Measurements from ENCODE around the gene RFX1. TPM values are rescaled to one million over a fixed set of nuclear protein-coding genes. Genes with fewer than 3 reads are reported as not detected.

The RFX1 gene
- total RNA-seq, 1 experiment from 2014 or later: 6.4 TPM

DNA sequence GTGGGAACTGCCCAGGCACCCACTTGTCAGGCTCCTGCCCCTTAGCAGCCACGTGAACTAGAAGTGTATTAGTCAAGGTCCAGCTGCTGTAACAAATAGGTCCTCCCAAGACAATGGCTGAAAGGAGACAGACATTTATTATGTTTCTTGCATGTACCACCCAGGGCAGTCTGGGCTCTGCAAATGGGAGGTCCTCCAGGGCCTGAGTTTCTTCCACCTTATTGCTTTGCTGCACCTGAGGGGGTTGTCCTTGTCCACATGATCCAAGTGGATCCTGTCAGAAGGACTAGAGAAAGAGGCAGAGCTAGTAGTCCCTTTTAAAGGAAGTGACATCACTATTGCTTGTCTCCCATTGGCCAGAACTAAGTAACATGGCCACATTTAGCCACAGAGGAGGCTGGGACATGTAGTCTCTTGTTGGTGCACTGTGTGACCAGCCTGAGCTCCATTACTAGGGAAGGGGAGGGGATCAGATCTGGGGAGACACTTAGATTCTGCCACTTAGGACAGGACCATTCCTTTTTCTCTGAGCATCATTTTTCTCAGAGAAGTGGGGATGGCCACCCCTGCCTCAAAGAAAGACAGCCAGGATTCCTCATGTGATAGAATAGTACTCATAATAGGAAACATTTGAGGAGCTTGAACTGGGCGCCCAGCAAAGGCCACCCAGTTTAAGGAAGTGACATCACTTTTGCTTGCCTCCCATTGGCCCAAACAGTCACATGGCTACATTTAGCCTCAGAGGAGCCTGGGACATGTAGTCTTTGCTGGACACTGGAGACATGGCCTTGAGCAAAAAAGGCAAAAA, 85.0 kb downstream of the RFX1 start:
- H3K4me3 ChIP-seq (ENCODE audit: insufficient read depth, low read depth, low read length): no peak overlapping the region
- H3K27me3 ChIP-seq (ENCODE audit: control insufficient read depth, insufficient read depth, low read length): no peaks in the 10 kb centered on the region
- peaks cover 29% of the 10 kb centered on the region for H3K36me3 ChIP-seq (replicated peaks; ENCODE audit: control insufficient read depth, insufficient read depth, low read length)
- DNase-seq: peak; percentile 81

- no peak overlapping the region for H3K4me3 ChIP-seq (ENCODE audit: insufficient read depth, low read depth, low read length)
- peak; percentile 16 for DNase-seq
Observed at GRCh38 chr19:13920524-13920923, 85.6 kb downstream of the RFX1 start.

DNA sequence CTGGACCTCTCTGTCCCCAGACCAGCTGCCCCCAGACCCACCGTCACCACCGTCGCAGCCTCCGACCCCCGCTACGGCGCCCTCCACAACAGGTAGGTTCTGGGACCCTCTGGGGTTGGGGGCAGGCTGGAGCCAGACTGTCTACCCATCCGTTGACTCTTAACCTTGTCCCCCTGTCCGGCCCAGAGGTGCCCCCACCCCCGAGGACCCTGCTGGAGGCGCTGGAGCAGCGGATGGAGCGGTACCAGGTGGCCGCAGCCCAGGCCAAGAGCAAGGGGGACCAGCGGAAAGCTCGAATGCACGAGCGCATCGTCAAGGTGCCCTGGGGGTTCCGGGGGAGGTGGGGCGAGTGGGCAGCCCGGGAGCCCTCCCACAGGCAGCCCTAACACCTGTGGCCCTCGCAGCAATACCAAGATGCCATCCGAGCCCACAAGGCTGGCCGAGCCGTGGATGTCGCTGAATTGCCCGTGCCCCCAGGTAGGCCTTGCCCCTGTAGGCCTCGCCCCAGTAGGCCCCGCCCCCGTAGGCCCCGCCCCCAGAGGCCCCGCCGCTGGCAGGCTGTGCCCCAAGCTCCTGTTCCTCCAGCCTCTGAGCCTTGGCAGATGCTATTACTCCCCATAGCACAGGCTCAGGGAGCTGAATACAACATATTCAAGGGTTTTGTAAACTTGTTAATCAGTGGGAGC, 87.3 kb downstream of the RFX1 start:
- DNase-seq: peak; percentile 93
- H3K36me3 ChIP-seq (replicated peaks; ENCODE audit: control insufficient read depth, insufficient read depth, low read length): peaks cover 29% of the 10 kb centered on the region
- H3K27me3 ChIP-seq (ENCODE audit: control insufficient read depth, insufficient read depth, low read length): no peaks in the 10 kb centered on the region
- H3K4me3 ChIP-seq (ENCODE audit: insufficient read depth, low read depth, low read length): no peak overlapping the region

More at GRCh38 chr19:13920524-13920923, 85.6 kb downstream of the RFX1 start:
- H3K36me3 ChIP-seq (replicated peaks; ENCODE audit: control insufficient read depth, insufficient read depth, low read length): peaks cover 29% of the 10 kb centered on the region
- H3K27me3 ChIP-seq (ENCODE audit: control insufficient read depth, insufficient read depth, low read length): no peaks in the 10 kb centered on the region

DNA sequence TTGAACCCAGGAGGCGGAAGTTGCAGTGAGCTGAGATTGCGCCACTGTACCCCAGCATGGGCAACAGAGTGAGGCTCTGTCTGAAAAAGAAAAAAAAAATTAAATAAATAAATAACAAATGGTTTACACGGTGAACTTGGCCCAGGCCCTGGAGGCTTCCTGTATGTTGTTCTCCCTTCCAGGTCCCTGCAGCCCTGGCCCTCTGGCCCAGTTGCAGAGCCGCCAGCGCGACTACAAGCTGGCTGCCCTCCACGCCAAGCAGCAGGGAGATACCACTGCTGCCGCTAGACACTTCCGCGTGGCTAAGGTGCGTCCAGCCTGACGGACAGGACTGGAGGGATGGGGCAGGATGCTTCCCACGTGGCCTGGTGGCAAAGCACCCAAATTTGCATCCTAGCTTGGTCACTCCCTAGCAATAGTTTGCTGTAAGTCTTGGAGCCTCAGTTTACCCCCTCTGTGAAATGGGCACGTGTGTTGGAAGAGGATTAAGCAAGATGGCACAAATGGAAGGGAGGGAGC, 88.2 kb downstream of the RFX1 start:
- H3K36me3 ChIP-seq (replicated peaks; ENCODE audit: control insufficient read depth, insufficient read depth, low read length): peaks cover 26% of the 10 kb centered on the region
- H3K4me3 ChIP-seq (ENCODE audit: insufficient read depth, low read depth, low read length): no peak overlapping the region
- DNase-seq: peak; percentile 25
- H3K27me3 ChIP-seq (ENCODE audit: control insufficient read depth, insufficient read depth, low read length): no peaks in the 10 kb centered on the region

GRCh38 chr19:13914777-13915176, 91.3 kb downstream of the RFX1 start:
- Histone ChIP-seq H3K4me3 (ENCODE audit: insufficient read depth, low read depth, low read length) (no peak overlapping the region), H3K36me3 (replicated peaks; ENCODE audit: control insufficient read depth, insufficient read depth, low read length) (peaks cover 7% of the 10 kb centered on the region), H3K27me3 (ENCODE audit: control insufficient read depth, insufficient read depth, low read length) (no peaks in the 10 kb centered on the region)
- no peak for DNase-seq

- DNase-seq: peak; percentile 24
- Histone ChIP-seq H3K27me3 (ENCODE audit: control insufficient read depth, insufficient read depth, low read length) (no peaks in the 10 kb centered on the region), H3K4me3 (ENCODE audit: insufficient read depth, low read depth, low read length) (no peak overlapping the region), H3K36me3 (replicated peaks; ENCODE audit: control insufficient read depth, insufficient read depth, low read length) (peaks cover 7% of the 10 kb centered on the region)
Observed at GRCh38 chr19:13913352-13913751, 92.8 kb downstream of the RFX1 start.

Other genes with a start within 250 kb of the RFX1 start
- gene MRI1, start 241.8 kb downstream of the RFX1 start, total RNA-seq (2014; rRNA removed; shearing (Covaris generic)): 51.3 and 54.9 TPM in 2 replicates
- gene C19orf53, start 231.9 kb downstream of the RFX1 start, total RNA-seq (2014; rRNA removed; shearing (Covaris generic)): 91.5 and 120 TPM in 2 replicates
- 18.3 and 21.5 TPM in 2 replicates for gene ZSWIM4, start 210.9 kb downstream of the RFX1 start, total RNA-seq (2014; rRNA removed; shearing (Covaris generic))
- gene NANOS3, start 129.2 kb downstream of the RFX1 start, total RNA-seq (2014; rRNA removed; shearing (Covaris generic)): not detected in 2 replicates
- 3.4 and 4.1 TPM in 2 replicates for gene BRME1, start 100.2 kb downstream of the RFX1 start, total RNA-seq (2014; rRNA removed; shearing (Covaris generic))
- 22.8 and 25.0 TPM in 2 replicates for gene CC2D1A, start 100.1 kb downstream of the RFX1 start, total RNA-seq (2014; rRNA removed; shearing (Covaris generic))
- 0.07 and 0.10 TPM in 2 replicates for gene PODNL1, start 67.9 kb downstream of the RFX1 start, total RNA-seq (2014; rRNA removed; shearing (Covaris generic))
- 73.3 and 92.9 TPM in 2 replicates for gene DCAF15, start 53.8 kb downstream of the RFX1 start, total RNA-seq (2014; rRNA removed; shearing (Covaris generic))
- not detected in 2 replicates for gene RLN3, start 21.8 kb upstream of the RFX1 start, total RNA-seq (2014; rRNA removed; shearing (Covaris generic))
- gene IL27RA, start 25.4 kb upstream of the RFX1 start, total RNA-seq (2014; rRNA removed; shearing (Covaris generic)): 8.8 and 10.1 TPM in 2 replicates
- 8.1 and 9.4 TPM in 2 replicates for gene PALM3, start 55.8 kb upstream of the RFX1 start, total RNA-seq (2014; rRNA removed; shearing (Covaris generic))
- gene MISP3, start 66.5 kb upstream of the RFX1 start, total RNA-seq (2014; rRNA removed; shearing (Covaris generic)): 0.52 and 0.92 TPM in 2 replicates
- 0.94 and 1.3 TPM in 2 replicates for gene C19orf67, start 79.5 kb upstream of the RFX1 start, total RNA-seq (2014; rRNA removed; shearing (Covaris generic))
- 107 and 128 TPM in 2 replicates for gene SAMD1, start 84.4 kb upstream of the RFX1 start, total RNA-seq (2014; rRNA removed; shearing (Covaris generic))
- gene PRKACA, start 111.4 kb upstream of the RFX1 start, total RNA-seq (2014; rRNA removed; shearing (Covaris generic)): 31.0 and 31.7 TPM in 2 replicates
- gene ASF1B, start 130.3 kb upstream of the RFX1 start, total RNA-seq (2014; rRNA removed; shearing (Covaris generic)): 70.8 and 76.2 TPM in 2 replicates
- 60.7 and 74.4 TPM in 2 replicates for gene ADGRL1, start 199.8 kb upstream of the RFX1 start, total RNA-seq (2014; rRNA removed; shearing (Covaris generic))

All from H7 (cell line).